GM12878 (cell line): ENCODE data around the gene FADD. TPM values are rescaled to one million over a fixed set of nuclear protein-coding genes. Genes with fewer than 3 reads are reported as not detected.
"Not testable (repeated sequence)": the region's sequence is repeated elsewhere in the genome, so short reads cannot be mapped to it uniquely, and the experiment has no call there.

Experiments
- ATAC-seq: fragments of 200-7000 bp; cut with Tn5 transposase; 3 replicates; pipeline ENCODE4 v1.9.1; 2020; ENCODE audit warnings: mild to moderate bottlenecking, moderate library complexity
- BruUV-seq: library from RNA; stranded (reverse); fragments of 400-500 nt; replicated peaks from 2 replicates; lab custom pipeline; 2021; lab: Mats Ljungman, UMichigan
- CTCF ChIA-PET: fragments of 300-600 bp; sonication (Branson Sonifier 250); formaldehyde crosslinking; extraction: SDS; loops from one replicate; lab custom pipeline; 2021; ENCODE audit warnings: inconsistent platforms; lab: Yijun Ruan, JAX
- POLR2A ChIA-PET: fragments of 350-600 bp; formaldehyde crosslinking; extraction: SDS; loops from one replicate; lab custom pipeline; 2021; ENCODE audit warnings: inconsistent platforms; lab: Charles Lee
- RAD21 ChIA-PET: fragments of 300-600 bp; sonication (Branson Sonifier 250); formaldehyde crosslinking; loops from one replicate; lab custom pipeline; 2023; ENCODE audit warnings: antibody characterized with exemption; ENCODE audit not compliant: unreplicated experiment; lab: Charles Lee
- SMC1A ChIA-PET: fragments of 300-600 bp; sonication (Branson Sonifier 250); formaldehyde crosslinking; loops from one replicate; lab custom pipeline; 2023; ENCODE audit not compliant: unreplicated experiment, uncharacterized antibody; lab: Charles Lee
- DNase-seq: peaks from one replicate; pipeline ENCODE4 v3.0.0-alpha.2; 2011; ENCODE audit warnings: low read depth, low spot score
- FAIRE-seq: peaks from 3 replicates; lab custom pipeline; 2011; peaks lifted over from hg19 to GRCh38; lab: Jason Lieb, UNC
- H2AFZ ChIP-seq: 2 replicates; pipeline ENCODE4 v1.6.0; 2011; ENCODE audit warnings: low read depth, low read length, control low read depth; ENCODE audit not compliant: control insufficient read depth
- H3K27ac ChIP-seq: 2 replicates; pipeline ENCODE4 v1.5.1; 2011; ENCODE audit warnings: control low read depth; ENCODE audit not compliant: control insufficient read depth, insufficient read depth
- H3K27me3 ChIP-seq, 2 experiments: replicated peaks in 1 of 2; 2 replicates each; pipeline versions ENCODE4 v1.6.0 to v1.6.1; 2011; ENCODE audit warnings: low read length in 1 of 2; ENCODE audit not compliant: control insufficient read depth in 2 of 2, insufficient read depth in 2 of 2
- H3K36me3 ChIP-seq, 2 experiments: 2 replicates each; pipeline ENCODE4 v1.5.1; 2011; ENCODE audit warnings: low read length in 1 of 2; ENCODE audit not compliant: control insufficient read depth in 2 of 2, insufficient read depth in 2 of 2
- H3K4me1 ChIP-seq: 2 replicates; pipeline ENCODE4 v1.6.1; 2011; ENCODE audit warnings: mild to moderate bottlenecking, low read length, moderate library complexity, mixed read lengths; ENCODE audit not compliant: control insufficient read depth, insufficient read depth
- H3K4me2 ChIP-seq: 2 replicates; pipeline ENCODE4 v1.6.0; 2011; ENCODE audit warnings: control low read depth; ENCODE audit not compliant: control insufficient read depth, insufficient read depth
- H3K4me3 ChIP-seq: fragments of 200-600 bp; sonication (generic); 2 replicates; pipeline ENCODE4 v1.5.1; 2016
- H3K79me2 ChIP-seq: 2 replicates; pipeline ENCODE4 v1.6.0; 2011; ENCODE audit warnings: low read length; ENCODE audit not compliant: control insufficient read depth, insufficient read depth
- H3K9ac ChIP-seq: 2 replicates; pipeline ENCODE4 v1.8.0; 2011; ENCODE audit warnings: low read length, control low read depth, mixed read lengths; ENCODE audit not compliant: control insufficient read depth, insufficient read depth
- H3K9me3 ChIP-seq: replicated peaks from 3 replicates; pipeline ENCODE4 v1.5.1; 2011; ENCODE audit warnings: mild to moderate bottlenecking, low read length; ENCODE audit not compliant: control insufficient read depth, insufficient read depth
- H4K20me1 ChIP-seq: 2 replicates; pipeline ENCODE4 v1.6.0; 2011; ENCODE audit not compliant: control insufficient read depth, insufficient read depth
- MLLT1 ChIP-seq: fragments of 450-650 bp; IDR thresholded peaks from 2 replicates; pipeline ENCODE4 v1.6.1; 2016; ENCODE audit warnings: mild to moderate bottlenecking
- NR2F1 ChIP-seq: fragments of 450-650 bp; conservative IDR thresholded peaks from 2 replicates; pipeline ENCODE4 v1.6.1; 2017; ENCODE audit warnings: mild to moderate bottlenecking
- RUNX3 ChIP-seq: IDR thresholded peaks from 2 replicates; pipeline ENCODE4 v1.6.1; 2012; ENCODE audit warnings: low read length, inconsistent platforms
- TCF12 ChIP-seq: IDR thresholded peaks from 2 replicates; pipeline ENCODE4 v1.6.1; 2011; ENCODE audit warnings: low read depth, mild to moderate bottlenecking, low read length
- ZNF384 ChIP-seq: IDR thresholded peaks from 2 replicates; pipeline ENCODE4 v1.6.1; 2012; ENCODE audit warnings: low read depth, mild to moderate bottlenecking, low read length, improper control_type of control experiment, borderline replicate concordance
- WGBS: methylation state at CpG from one replicate; pipeline ENCODE4 v1.1.6; 2016; ENCODE audit warnings: low lambda C conversion rate; ENCODE audit not compliant: insufficient replicate concordance, insufficient coverage; ENCODE audit errors: missing lambda C conversion rate; 5-methylcytosine and 5-hydroxymethylcytosine counted together
- in situ Hi-C: fragments of 300-500 bp; cut with MboI; formaldehyde crosslinking; loops from 9 replicates; pipeline ENCODE4 v1.14.3; 2018; ENCODE audit warnings: mixed read lengths
- intact Hi-C: fragments of 100-400 bp; cut with micrococcal nuclease; formaldehyde crosslinking; loops from one replicate; pipeline ENCODE4 v1.14.2; 2022; ENCODE audit not compliant: unreplicated experiment
- polyA plus RNA-seq, 11 experiments: library from polyadenylated mRNA; depleted of rRNA in 4 of 11; unstranded in 6 of 11; stranded (reverse) in 5 of 11; fragments of >200 nt; fragmentation: Nextera tagmentation in 4 of 11; fragmentation: Illumina TruSeq in 1 of 11; extraction: Ambion mirVana in 4 of 11; extraction: Trizol in 1 of 11; gene quantifications; 1 replicate in 1 of 11; 2 replicates in 10 of 11; pipeline versions ENCODE4 v1.2.1 to v1.2.3, GENCODE V29; 2011 to 2016; ENCODE audit warnings: inconsistent platforms in 2 of 11, missing spikeins in 2 of 11, low read depth in 1 of 11
- total RNA-seq, 4 experiments: library from RNA; depleted of rRNA in 3 of 4; stranded (reverse); fragments of >200 nt in 3 of 4; fragmentation: Illumina TruSeq in 1 of 4; extraction: Trizol in 1 of 4; gene quantifications; 2 replicates each; pipeline versions ENCODE4 v1.2.1 to v1.2.3, GENCODE V29; 2013 to 2021

FADD gene
- total and polyA plus RNA-seq, 10 of the 15 experiments (the other 5 are each of a cell fraction or from before 2014, with no cell fraction given) = 0.32 to 38.7 (median 21.8) TPM

- intact Hi-C loops = loop anchor here (5.0 to 10.0 kb wide), 3 partner anchors 71 to 514 kb away; partner anchors contain the start of gene PPFIA1
- in situ Hi-C loops, DNase-seq, H3K36me3 ChIP-seq, RAD21 ChIA-PET, H2AFZ ChIP-seq, H4K20me1 ChIP-seq, BruUV-seq, H3K4me3 ChIP-seq, ATAC-seq, H3K9me3 ChIP-seq, H3K27me3 ChIP-seq, H3K27ac ChIP-seq, H3K4me2 ChIP-seq, SMC1A ChIA-PET, FAIRE-seq, POLR2A ChIA-PET, H3K9ac ChIP-seq: not testable (repeated sequence)
- CTCF ChIA-PET = interaction anchor here (0.7 to 1.4 kb wide), 2 partner anchors 9 to 63 kb away, joined by 3 to 4 read pairs; no protein-coding TSS in a partner anchor
- Histone ChIP-seq H3K79me2 (peaks cover 27% of the 10 kb centered on the region), H3K4me1 (peaks cover 12% of the 10 kb centered on the region)
- 91% methylated on average over 3 of the region's 3 CpGs for WGBS
Observed at GRCh38 chr11:70201047-70201446, 2.0 kb upstream of the FADD start.

- Histone ChIP-seq H3K36me3 (peaks cover 7% of the 10 kb centered on the region in 2 experiments), H3K4me2 (peak overlapping the region; percentile 86), H4K20me1 (peaks cover 3% of the 10 kb centered on the region; the same call in 1 of the 2 replicates), H3K4me3 (peak overlapping the region; percentile 82; the same call in 1 of the 2 replicates), H3K4me1 (peaks cover 12% of the 10 kb centered on the region), H3K9ac (no peak overlapping the region), H3K27ac (no peak overlapping the region), H3K79me2 (peaks cover 27% of the 10 kb centered on the region), H3K27me3 (no peaks in the 10 kb centered on the region), H3K9me3 (no peaks in the 10 kb centered on the region), H2AFZ (peak overlapping the region; percentile 88)
- no peak for DNase-seq
- no peak for ATAC-seq
- ChIA-PET POLR2A (no interaction called here), CTCF (interaction anchor here (0.9 kb wide), 1 partner anchor 293 kb away, joined by 3 read pairs; no protein-coding TSS in a partner anchor), SMC1A (no interaction called here), RAD21 (interaction anchor here (0.6 kb wide), 1 partner anchor 1789 kb away, joined by 4 read pairs; no protein-coding TSS in a partner anchor)
- 77% methylated on average over 27 of the region's 29 CpGs for WGBS
- BruUV-seq = no TSS peak
- in situ Hi-C loops (no loop called here), intact Hi-C loops (loop anchor here (5.0 to 10.0 kb wide), 3 partner anchors 70 to 515 kb away; partner anchors contain the start of gene PPFIA1)
- no peak for TF ChIP-seq NR2F1
- TF ChIP-seq TCF12 = no peak
- TF ChIP-seq MLLT1 = 0 out of 2 replicates have a peak, but pooled peaks have one; percentile 13
- 0 out of 2 replicates have a peak, but pooled peaks have one; percentile 8 for TF ChIP-seq RUNX3
- TF ChIP-seq ZNF384 = peak; percentile 74
- no peak for FAIRE-seq
Observed at GRCh38 chr11:70201882-70202861, 924 bp upstream of the FADD start.
